ENCODE data around the gene INPP4A.

INPP4A gene

DNA sequence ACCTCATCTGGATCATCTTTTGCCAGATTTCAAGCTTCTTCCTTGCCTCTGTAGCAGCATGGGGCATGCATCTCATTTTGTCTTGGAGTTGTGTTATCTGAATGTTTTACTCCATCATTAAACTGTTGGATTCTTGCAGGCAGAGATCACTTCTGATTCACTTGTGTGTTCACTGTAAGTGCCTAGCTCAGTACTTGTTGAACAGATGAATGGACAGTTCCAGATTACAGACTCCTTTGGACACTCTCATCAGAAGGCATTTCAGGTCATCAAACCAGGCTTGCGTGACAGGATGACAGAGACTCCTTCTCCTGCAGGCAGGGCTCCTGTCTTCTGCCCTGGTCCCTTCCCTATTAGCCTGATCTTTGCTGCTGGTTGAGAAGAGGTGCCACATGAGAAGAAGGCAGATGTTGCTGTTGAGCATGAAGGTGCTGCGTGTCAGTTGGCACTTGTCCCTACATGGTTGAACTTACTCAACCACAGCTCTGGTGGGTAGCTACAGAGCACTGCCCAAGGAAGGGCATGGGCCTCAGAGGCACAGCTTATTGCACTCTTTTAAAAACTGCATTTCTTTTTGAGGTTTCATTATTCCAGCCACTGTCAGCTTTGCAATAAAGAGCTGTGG is 58.9 kb downstream of the INPP4A start:
- in situ Hi-C loops (cut with HindIII; ENCODE audit: low pct_ligation_motif_present, low pct_unique_long_range_greater_than_20kb, low sequenced_read_pairs): no loop called here
- DNase-seq: no peak

DNA sequence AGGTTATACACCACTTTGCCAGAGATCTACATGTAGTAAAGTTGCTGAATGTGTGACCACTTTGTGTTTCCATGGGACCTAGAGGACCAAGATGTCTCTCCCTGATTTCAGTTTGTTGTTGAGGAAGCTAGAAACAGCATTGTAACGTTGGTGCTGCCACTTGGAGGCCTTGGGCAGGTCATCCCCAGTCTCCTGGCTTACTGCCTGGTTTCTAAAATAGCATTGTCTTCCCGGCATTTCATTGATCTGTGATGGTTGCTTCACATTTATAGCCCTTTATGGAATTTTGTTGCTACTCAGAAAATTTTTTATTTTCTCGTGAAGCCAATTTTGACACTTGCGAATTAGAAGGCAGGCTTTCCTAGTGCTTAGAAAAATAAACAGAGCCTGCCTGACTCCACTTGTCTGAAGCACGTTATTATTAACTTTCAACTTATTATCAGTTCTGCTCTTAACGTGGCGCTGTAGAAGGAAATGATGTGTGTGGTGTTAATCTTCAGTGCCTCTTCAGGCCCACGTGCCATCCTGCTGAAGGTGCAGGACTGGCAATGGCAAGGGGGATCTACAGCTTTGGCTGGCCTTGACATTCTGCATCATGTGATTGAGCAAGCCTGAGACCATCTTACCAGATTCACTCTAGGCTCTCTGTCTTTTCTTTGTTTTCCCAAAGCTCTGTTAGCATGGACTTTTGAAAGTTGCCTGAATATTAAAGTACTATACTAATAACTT is 59.9 kb downstream of the INPP4A start:
- DNase-seq: no peak
- in situ Hi-C loops (cut with HindIII; ENCODE audit: low pct_ligation_motif_present, low pct_unique_long_range_greater_than_20kb, low sequenced_read_pairs): no loop called here

DNA sequence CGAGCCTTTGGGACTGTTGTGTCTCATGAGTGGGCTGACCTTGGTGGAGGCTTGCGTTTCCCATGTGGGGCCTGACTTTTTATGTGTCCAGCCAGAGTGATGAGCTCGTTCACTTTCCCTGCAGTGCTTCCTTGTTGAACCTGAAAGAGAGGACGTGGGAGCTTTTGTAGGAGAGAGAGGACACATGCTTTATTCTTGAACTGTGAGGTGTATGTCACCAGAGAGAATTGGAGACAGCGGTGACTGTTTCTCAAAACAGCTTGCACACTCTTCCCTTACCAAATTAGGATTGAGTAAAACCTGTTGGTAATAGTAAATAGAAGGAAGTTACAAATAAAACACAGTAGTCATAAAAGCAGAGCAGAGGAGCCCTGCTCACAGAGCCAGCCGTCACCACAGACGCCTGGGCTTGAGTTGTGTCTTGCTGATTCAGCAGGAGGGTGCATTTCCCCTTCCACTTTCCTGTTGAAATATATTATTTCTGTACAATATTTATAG is 60.7 kb downstream of the INPP4A start:
- no peak for DNase-seq

DNA sequence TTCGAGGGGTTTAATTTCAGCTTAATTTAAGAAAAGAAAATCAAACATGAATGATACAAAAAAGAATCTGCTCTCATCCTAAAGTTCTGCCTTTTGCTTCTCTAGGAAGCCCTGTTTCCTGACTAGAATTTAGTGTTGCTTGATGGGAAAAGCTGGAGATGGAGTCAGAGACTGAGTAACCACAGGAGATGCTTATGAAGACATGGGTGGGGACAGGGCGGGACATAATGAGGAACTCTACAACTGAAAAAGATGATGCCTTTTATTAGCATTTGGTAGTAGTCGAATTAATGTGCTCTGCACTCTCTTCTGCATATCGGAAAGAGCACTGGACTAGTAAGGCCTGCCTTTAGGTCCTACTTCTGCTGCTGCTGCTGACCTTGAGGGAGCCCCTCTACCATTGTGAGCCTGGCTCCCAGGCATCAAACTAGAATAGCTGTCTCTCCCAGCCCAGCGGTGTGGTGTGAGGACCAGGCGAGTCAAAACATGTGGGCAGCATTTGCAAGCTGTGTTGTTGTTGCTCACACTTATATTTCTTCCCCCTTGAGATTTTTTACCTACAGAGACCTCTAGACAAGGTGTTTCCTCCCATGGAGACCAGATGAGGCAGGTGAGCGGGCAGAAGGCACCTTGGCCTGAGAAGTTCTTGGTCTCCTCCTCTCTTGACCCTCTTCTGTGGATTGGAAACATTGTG is 61.5 kb downstream of the INPP4A start:
- no peak for DNase-seq
- in situ Hi-C loops (cut with HindIII; ENCODE audit: low pct_ligation_motif_present, low pct_unique_long_range_greater_than_20kb, low sequenced_read_pairs): no loop called here

More for the DNA sequence above, 60.7 kb downstream of the INPP4A start:
- in situ Hi-C loops (cut with HindIII; ENCODE audit: low pct_ligation_motif_present, low pct_unique_long_range_greater_than_20kb, low sequenced_read_pairs): no loop called here

DNA sequence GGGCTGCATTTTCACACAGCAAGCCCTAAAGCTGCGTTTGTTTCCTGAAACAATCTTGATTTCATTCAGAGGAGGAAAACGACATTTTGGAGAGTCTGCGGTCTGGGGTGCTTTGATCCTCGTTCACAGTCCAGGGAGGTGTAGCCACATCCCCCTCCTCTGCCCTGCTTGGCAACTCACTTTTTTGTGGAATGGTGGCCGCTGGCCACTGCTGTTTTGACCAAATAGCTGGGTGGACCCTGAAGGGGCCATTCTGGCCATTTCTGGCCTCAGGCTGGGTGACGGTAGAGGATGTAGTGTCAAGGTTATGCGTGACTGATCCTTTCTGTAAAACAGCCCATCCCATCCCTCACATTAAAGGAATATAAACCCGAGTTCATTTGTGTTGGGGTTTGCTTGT is 62.2 kb downstream of the INPP4A start:
- no peak for DNase-seq
- in situ Hi-C loops (cut with HindIII; ENCODE audit: low pct_ligation_motif_present, low pct_unique_long_range_greater_than_20kb, low sequenced_read_pairs): no loop called here

DNA sequence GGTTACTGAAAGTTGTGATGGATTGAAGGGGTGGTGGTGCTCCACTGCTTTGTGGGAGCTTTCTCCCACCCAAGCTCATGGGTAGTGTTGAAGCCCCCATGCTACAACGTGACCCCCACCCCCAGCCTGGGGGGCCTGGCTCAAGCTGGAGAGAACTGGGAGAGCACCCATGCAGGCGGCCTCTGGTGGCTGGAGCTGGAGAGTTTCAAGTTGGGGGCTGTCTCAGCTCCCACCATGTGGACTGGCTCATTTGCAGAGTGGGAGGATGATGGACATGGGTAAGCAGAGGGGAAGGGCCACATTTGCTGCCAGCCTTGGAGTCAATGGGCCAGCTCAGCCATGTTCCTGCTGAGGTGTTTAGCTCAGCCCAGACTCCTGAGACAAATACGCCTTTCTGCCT is 62.8 kb downstream of the INPP4A start:
- in situ Hi-C loops (cut with HindIII; ENCODE audit: low pct_ligation_motif_present, low pct_unique_long_range_greater_than_20kb, low sequenced_read_pairs): no loop called here
- DNase-seq: no peak

DNA sequence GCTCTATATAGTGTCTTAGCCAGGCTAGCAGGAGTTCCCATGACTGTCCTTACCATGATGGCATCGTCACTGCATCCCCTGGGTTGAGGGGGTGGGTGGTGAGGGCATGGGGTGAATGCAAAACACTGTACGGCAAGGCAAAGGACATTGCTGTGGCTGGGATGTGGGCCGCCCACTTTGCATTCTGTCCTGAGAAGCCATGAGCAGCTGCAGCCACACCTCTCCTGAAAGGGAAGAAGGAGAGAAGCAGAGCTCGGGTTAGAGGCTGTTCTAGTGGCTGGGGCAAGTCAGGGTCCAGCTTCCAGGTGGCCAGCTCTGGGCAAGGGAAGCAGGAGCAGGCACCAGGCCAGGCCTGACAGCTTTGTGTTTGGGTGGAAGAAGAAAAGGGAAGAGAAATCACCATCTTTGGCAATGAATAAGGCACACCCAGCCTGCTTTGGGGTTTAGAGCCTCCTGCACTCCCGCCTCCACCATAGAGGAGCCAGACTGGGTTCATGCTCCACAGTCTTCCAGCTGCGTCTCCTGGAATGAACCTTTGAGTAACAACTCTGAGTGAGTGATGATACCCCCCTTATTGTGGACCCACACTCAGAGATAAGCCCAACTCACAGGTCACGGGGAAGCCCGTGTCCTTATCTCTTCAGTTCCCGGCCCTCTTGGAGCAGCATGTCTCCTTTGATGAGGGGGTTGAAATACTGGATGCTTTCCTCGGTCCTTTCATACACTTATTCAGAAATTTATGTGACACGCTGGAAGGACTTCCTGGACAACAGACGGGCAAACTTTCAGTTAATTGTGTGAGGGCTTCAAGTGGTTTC is 63.4 kb downstream of the INPP4A start:
- DNase-seq: no peak
- in situ Hi-C loops (cut with HindIII; ENCODE audit: low pct_ligation_motif_present, low pct_unique_long_range_greater_than_20kb, low sequenced_read_pairs): no loop called here

DNA sequence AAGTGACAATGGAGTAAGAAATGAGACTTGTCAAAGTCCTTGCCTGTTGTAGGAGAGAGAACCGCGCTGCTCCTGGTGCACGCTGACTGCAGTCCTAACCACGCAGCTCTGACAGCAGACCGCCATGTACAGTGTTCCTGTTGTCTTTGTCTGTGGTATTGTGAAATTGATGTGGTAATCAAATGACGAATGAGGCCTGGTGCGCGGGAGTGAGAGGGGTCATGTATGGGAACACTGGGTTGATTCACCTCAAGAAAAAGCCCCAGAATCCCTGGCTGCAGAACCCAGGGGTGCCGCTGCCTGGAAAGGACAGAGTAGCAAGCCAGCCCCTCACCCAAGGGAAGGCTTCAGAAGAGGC is 64.0 kb downstream of the INPP4A start:
- in situ Hi-C loops (cut with HindIII; ENCODE audit: low pct_ligation_motif_present, low pct_unique_long_range_greater_than_20kb, low sequenced_read_pairs): no loop called here
- DNase-seq: no peak

DNA sequence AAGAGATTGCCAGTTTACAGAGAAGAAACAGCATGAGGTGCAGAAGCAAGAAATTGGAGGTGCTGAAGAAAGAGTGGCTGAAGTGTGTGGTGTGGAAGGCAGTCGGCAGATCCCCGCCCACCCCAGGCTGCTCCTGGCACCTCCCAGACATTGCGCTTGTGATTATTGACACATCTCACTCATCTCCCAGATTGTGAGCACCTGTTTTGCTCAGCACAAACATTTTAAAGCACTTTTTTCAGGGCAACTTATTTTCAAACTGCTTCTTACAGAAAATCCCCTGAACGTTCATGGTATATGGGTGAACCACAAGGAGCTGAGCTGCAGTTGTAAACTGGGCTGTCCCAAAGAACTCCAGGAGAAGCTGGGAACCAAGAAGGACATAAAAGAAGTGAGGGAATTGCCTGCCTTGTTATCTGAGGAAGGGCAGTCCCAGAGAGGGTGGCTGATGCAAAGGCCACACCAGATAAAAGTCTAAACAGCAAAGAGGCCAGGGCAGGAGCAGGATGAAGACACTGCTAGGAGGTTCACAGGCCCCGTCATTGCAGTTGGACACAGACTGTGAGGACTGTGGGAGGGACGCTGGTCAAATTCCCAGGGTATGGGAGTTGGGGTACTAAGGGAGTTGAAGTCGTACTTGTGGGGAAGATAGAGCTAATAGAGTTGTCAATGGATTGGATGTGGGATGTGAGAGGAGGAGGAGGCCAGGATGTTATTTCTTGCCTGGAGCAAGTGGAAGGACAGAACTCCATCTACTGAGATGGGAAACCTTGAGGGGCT is 65.1 kb downstream of the INPP4A start:
- DNase-seq: no peak
- in situ Hi-C loops (cut with HindIII; ENCODE audit: low pct_ligation_motif_present, low pct_unique_long_range_greater_than_20kb, low sequenced_read_pairs): no loop called here

DNA sequence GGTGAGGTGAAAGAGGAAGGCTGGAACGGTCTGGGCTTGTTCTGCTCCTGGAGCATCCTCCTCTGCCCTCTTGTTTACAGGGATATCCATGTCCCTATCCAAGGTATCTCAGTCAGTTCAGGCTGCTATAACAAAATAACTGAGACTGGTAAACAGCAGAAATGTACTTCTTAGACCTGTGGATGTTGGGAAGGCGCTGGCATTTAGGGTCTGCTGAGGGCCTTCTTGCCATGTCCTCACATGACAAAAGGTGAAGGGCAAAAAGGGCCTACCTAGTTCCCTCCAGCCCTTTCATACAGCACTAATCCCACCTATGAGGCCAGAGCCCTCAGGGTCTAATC is 65.6 kb downstream of the INPP4A start:
- DNase-seq: no peak
- in situ Hi-C loops (cut with HindIII; ENCODE audit: low pct_ligation_motif_present, low pct_unique_long_range_greater_than_20kb, low sequenced_read_pairs): no loop called here

DNA sequence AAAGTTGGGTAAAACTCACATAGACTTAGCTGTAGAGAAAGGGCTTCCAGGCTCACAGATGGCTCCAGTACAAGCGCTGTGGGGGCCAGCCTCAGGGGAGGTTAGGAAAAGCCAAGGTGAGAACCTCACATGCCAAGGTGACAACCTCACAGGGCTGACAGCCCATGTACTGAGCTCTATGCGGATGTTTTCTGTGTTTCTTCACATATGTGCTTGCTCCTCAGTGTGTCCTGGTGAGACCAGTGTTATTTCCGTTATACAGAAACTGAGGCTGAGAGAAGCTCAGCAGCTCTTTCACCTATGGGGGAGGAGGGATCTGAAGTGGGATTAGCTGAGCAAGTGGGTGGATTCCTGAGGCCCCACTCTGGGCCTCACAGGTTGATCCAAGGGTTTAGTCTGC is 67.3 kb downstream of the INPP4A start:
- in situ Hi-C loops (cut with HindIII; ENCODE audit: low pct_ligation_motif_present, low pct_unique_long_range_greater_than_20kb, low sequenced_read_pairs): no loop called here
- DNase-seq: no peak

DNA sequence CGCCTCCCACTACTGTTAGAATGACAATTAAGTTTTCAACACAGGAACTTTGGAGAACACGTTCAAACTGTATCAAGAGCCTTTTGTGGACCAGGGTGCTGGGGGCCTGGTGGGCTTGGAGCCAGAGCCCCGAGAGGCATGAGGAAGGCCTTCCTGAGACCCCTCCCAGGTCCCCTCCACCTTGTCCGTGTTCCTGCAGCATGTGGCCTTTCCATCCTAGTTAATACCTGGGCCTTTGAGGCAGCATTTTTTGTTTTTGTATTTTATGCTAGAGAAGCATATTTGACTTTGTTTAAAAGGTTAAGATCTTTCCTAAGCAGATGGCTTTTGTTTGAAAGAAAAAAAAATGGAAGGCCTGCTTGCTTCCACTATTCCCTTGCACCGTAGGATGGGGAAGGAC is 68.0 kb downstream of the INPP4A start:
- no peak for DNase-seq

DNA sequence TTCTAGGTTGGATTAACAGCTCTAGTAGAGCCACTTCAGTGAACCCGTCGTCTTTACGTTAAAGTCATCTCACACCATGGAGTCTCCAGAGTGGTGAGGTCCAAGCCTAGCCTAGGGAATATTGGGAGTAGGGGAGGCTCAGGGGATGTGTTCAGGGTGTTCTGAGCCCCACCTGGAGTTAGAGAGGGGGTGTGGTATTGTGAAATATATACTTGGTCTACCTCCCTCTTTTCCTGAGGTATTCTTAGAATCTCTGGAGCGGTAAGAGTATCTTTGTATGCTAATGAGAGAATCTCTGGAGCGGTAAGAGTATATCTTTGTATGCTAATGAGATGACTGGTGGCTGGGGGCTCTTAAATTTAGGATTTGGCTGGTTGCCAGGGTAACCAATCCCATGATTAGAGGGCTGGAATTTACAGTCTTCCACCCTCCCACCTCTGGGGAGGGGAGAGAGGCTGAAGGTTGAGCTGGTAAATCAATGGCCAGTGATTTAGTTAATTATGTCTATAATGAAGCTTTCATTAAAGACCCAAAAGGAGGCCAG is 69.5 kb downstream of the INPP4A start:
- in situ Hi-C loops (cut with HindIII; ENCODE audit: low pct_ligation_motif_present, low pct_unique_long_range_greater_than_20kb, low sequenced_read_pairs): no loop called here
- DNase-seq: no peak

More for the DNA sequence above, 68.0 kb downstream of the INPP4A start:
- in situ Hi-C loops (cut with HindIII; ENCODE audit: low pct_ligation_motif_present, low pct_unique_long_range_greater_than_20kb, low sequenced_read_pairs): no loop called here

DNA sequence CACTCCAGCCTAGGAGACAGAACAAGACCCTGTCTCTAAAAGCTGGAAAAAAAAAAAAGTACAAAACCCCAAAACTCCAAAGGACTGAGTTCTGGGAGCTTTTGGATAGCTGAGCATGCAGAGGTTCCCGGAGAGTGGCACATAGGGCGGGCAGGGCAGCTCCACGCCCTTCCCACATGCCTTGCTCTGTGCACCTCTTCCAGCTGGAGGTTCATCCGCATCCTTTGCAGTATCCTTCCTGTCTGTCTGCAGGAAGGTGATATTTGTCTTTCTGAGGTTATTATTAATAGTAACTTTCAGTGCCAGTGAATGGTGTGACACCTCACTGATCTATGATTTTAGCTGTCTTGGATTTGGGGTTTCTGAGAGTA is 70.2 kb downstream of the INPP4A start:
- no peak for DNase-seq
- in situ Hi-C loops (cut with HindIII; ENCODE audit: low pct_ligation_motif_present, low pct_unique_long_range_greater_than_20kb, low sequenced_read_pairs): no loop called here

DNA sequence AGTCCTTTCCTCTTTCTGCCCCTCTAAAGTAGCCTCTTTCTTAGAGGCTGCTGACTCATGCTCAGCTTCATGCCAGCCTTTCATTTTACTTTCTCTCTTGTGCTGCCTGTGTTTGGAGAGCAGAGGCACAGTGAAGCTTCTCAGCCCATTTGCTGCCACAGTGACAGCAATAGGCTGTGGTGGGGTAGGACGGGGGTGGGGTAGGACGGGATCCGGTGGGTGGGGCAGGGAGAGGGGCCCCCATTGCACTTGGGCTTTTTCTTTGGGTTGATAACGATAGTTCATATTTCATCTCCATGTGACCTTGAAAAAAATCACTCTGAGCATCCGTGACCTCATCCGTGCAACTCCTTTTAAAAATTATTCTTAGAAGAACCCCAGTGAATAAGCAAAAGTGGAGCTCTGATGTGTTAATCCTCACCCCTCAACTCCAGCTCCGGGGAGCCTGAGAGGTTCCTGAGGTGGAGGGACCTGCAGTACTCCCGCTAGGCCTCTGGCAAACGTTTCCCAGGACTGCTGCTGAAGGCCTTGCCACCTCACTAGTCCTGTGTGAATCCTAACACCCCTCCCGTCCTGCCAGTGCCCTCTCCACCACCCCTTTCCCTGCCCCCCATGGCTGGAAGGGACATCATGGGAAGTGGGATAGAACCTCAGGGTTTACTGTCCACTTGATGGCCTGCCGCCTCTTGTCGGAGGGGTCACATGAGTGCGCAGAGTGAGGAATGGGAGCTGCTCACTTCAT is 70.8 kb downstream of the INPP4A start:
- DNase-seq: peak; percentile 31
- in situ Hi-C loops (cut with HindIII; ENCODE audit: low pct_ligation_motif_present, low pct_unique_long_range_greater_than_20kb, low sequenced_read_pairs): no loop called here

DNA sequence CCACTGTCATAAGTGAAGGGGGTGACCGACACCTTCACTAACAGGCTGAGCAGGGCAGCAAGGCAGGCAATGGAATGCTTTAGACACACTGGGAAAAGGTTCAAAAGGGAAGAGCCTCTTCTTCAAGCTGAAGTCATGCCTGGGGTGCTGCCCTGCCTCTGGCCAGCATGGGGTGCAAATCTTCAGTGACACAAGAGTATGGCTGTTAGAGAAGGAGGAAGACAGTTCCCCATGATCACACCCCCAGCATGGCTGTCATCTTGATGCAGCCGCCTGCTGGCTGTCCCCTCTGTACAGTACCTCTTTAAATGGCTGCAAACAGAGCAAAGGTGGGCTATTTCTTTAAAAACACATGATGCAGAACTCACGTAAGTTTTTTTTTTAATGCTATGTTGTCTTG is 71.9 kb downstream of the INPP4A start:
- in situ Hi-C loops (cut with HindIII; ENCODE audit: low pct_ligation_motif_present, low pct_unique_long_range_greater_than_20kb, low sequenced_read_pairs): no loop called here
- DNase-seq: no peak

DNA sequence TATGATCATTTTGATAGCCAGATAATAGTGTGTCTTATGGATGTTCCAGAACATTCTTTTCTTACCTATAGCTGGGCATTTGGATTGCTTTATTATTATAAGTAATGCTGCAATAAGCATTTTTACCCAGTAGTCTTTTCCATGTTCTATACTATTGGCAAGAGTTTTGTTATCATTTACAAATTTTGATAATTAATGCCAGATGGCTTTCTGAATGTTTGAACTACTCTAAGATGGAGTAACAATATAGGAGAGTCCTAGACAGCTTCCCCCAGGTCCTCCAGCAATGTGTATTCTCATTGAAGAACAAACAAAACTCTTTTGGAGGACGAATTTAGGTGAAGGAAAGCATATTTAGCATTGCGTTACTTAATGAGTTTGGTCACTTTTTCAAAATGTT is 73.0 kb downstream of the INPP4A start:
- in situ Hi-C loops (cut with HindIII; ENCODE audit: low pct_ligation_motif_present, low pct_unique_long_range_greater_than_20kb, low sequenced_read_pairs): no loop called here
- DNase-seq: no peak

DNA sequence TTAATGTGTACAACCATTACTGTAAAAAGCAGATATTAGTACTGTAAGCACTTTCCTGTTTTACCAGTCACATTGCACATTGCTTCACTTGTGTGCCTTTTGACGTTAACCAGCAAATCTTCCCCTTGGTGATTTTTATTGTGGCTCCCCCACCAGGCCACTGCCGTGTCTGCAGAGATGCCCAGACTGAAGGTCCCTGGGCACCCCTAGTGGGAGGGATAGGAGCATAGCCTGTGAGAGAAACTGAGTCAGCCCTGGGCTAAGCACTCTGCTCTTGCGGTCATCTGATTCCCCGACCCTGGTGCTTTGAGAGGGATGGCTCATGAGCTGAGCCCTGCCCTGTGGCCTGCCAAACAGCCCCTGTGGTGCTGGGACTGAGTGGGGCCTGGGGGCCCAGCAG is 73.4 kb downstream of the INPP4A start:
- DNase-seq: peak; percentile 33
- in situ Hi-C loops (cut with HindIII; ENCODE audit: low pct_ligation_motif_present, low pct_unique_long_range_greater_than_20kb, low sequenced_read_pairs): no loop called here

Measured in ACHN (cell line).